Astrocyte (in vitro differentiated cells and primary cell): ENCODE data around the gene OASL. TPM values are rescaled to one million over a fixed set of nuclear protein-coding genes. Genes with fewer than 3 reads are reported as not detected.

ENCODE experiments used
- DNase-seq: peaks from one replicate; pipeline ENCODE4 v3.0.0-alpha.2; 2010; ENCODE audit warnings: low read depth
- FAIRE-seq: peaks from 2 replicates; lab custom pipeline; 2011; peaks lifted over from hg19 to GRCh38; lab: Jason Lieb, UNC
- H2AFZ ChIP-seq: 2 replicates; pipeline ENCODE4 v1.6.0; 2012; ENCODE audit warnings: low read depth, low read length, inconsistent platforms
- H3K27ac ChIP-seq: 2 replicates; pipeline ENCODE4 v1.5.1; 2011; ENCODE audit warnings: low read depth, low read length, inconsistent platforms
- H3K27me3 ChIP-seq: 2 replicates; pipeline ENCODE4 v1.6.0; 2011; ENCODE audit warnings: low read length, inconsistent platforms; ENCODE audit not compliant: insufficient read depth
- H3K36me3 ChIP-seq: 2 replicates; pipeline ENCODE4 v1.5.1; 2011; ENCODE audit warnings: low read length, inconsistent platforms; ENCODE audit not compliant: insufficient read depth
- H3K4me1 ChIP-seq: 2 replicates; pipeline ENCODE4 v1.5.1; 2011; ENCODE audit warnings: low read length, inconsistent platforms; ENCODE audit not compliant: insufficient read depth
- H3K4me2 ChIP-seq: 2 replicates; pipeline ENCODE4 v1.6.0; 2012; ENCODE audit warnings: low read length, inconsistent platforms
- H3K4me3 ChIP-seq: 2 replicates; pipeline ENCODE4 v1.5.1; 2011; ENCODE audit warnings: low read depth, mild to moderate bottlenecking, low read length, inconsistent platforms; ENCODE audit not compliant: insufficient read depth
- H3K79me2 ChIP-seq: 2 replicates; pipeline ENCODE4 v1.6.0; 2012; ENCODE audit warnings: mild to moderate bottlenecking, low read length, inconsistent platforms; ENCODE audit not compliant: insufficient read depth
- H3K9ac ChIP-seq: 2 replicates; pipeline ENCODE4 v1.6.0; 2012; ENCODE audit warnings: mild to moderate bottlenecking, low read length, inconsistent platforms
- H3K9me3 ChIP-seq: 2 replicates; pipeline ENCODE4 v1.5.1; 2012; ENCODE audit warnings: low read depth, mild to moderate bottlenecking, low read length, inconsistent platforms; ENCODE audit not compliant: insufficient read depth
- H4K20me1 ChIP-seq: 2 replicates; pipeline ENCODE4 v1.6.0; 2012; ENCODE audit warnings: low read length, inconsistent platforms; ENCODE audit not compliant: insufficient read depth
- H3K27ac Mint-ChIP-seq: one replicate; pipeline ENCODE4 v1.8.0; 2021; ENCODE audit warnings: mild to moderate bottlenecking, mixed read lengths; ENCODE audit not compliant: unreplicated experiment
- H3K27me3 Mint-ChIP-seq: one replicate; pipeline ENCODE4 v1.8.0; 2021; ENCODE audit warnings: low read depth, mixed read lengths; ENCODE audit not compliant: unreplicated experiment
- H3K36me3 Mint-ChIP-seq: one replicate; pipeline ENCODE4 v1.8.0; 2021; ENCODE audit warnings: low read depth, mixed read lengths; ENCODE audit not compliant: unreplicated experiment
- H3K4me1 Mint-ChIP-seq: one replicate; pipeline ENCODE4 v1.8.0; 2021; ENCODE audit warnings: low read depth, mixed read lengths; ENCODE audit not compliant: unreplicated experiment
- H3K4me3 Mint-ChIP-seq: one replicate; pipeline ENCODE4 v1.8.0; 2021; ENCODE audit warnings: mild to moderate bottlenecking, moderate library complexity, mixed read lengths; ENCODE audit not compliant: unreplicated experiment
- H3K9me3 Mint-ChIP-seq: one replicate; pipeline ENCODE4 v1.8.0; 2021; ENCODE audit warnings: mild to moderate bottlenecking, mixed read lengths; ENCODE audit not compliant: unreplicated experiment
- CTCF ChIP-seq: IDR thresholded peaks from 2 replicates; pipeline ENCODE4 v1.5.1; 2011; ENCODE audit warnings: low read depth, mild to moderate bottlenecking, inconsistent platforms, low read length, moderate library complexity; ENCODE audit not compliant: insufficient read depth
- EZH2 ChIP-seq: IDR thresholded peaks from 2 replicates; pipeline ENCODE4 v1.6.1; 2012; ENCODE audit warnings: mild to moderate bottlenecking, low read length, inconsistent platforms; ENCODE audit not compliant: insufficient read depth
- total RNA-seq: library from RNA; stranded (reverse); gene quantifications from 2 replicates; pipeline ENCODE4 v1.2.1, GENCODE V29; 2021

The OASL gene
- total RNA-seq, 1 donor from 2014 or later = 0.75 TPM

- H3K4me1 Mint-ChIP-seq = no peaks in the 10 kb centered on the region
- H3K9me3 Mint-ChIP-seq = no peaks in the 10 kb centered on the region
- H3K4me3 Mint-ChIP-seq = no peak overlapping the region
- no peak overlapping the region for H3K27ac ChIP-seq
- FAIRE-seq = no peak
- TF ChIP-seq EZH2 (no peak), CTCF (no peak)
- H3K4me3 ChIP-seq = no peak overlapping the region
- H3K9ac ChIP-seq = no peak overlapping the region
- no peaks in the 10 kb centered on the region for H3K4me1 ChIP-seq
- H3K27ac Mint-ChIP-seq = no peak overlapping the region
- H3K27me3 Mint-ChIP-seq = peaks cover 10% of the 10 kb centered on the region
- H4K20me1 ChIP-seq = no peaks in the 10 kb centered on the region
- DNase-seq = no peak
- no peak overlapping the region for H3K4me2 ChIP-seq
- H2AFZ ChIP-seq = no peak overlapping the region
- no peaks in the 10 kb centered on the region for H3K36me3 ChIP-seq
- H3K36me3 Mint-ChIP-seq = no peaks in the 10 kb centered on the region
- H3K9me3 ChIP-seq = no peaks in the 10 kb centered on the region
- peaks cover 8% of the 10 kb centered on the region for H3K27me3 ChIP-seq
- H3K79me2 ChIP-seq = no peaks in the 10 kb centered on the region
Measured at GRCh38 chr12:121057794-121058193, 18.7 kb upstream of the OASL start.

DNA sequence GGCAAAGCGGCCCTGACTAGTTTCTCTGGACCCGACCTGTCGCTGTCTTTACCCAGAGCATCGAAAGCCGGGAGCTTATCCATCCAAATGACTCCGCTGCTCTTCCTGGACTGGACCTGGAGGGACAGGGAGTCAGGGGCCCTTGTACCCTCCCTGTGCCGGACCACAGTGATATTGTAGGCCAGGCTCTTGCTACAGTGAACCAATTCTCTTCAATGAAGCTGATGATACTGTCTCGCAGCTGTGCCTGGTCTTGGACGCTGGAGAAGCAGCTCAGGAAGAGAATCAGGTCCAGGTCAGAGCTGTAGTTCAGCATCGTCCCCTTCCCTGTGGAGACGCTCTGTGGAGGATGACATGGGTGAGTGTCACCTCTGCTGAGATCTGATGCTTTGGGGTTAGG lies 14.7 kb upstream of the OASL start:
- TF ChIP-seq EZH2 = no peak
- no peak for TF ChIP-seq CTCF
- H3K4me3 Mint-ChIP-seq = no peak overlapping the region

GRCh38 chr12:121050725-121051124 lies 11.7 kb upstream of the OASL start:
- no peak overlapping the region for H3K27ac ChIP-seq
- peaks cover 3% of the 10 kb centered on the region for H3K27me3 ChIP-seq
- Mint-ChIP-seq H3K36me3 (peaks cover 1% of the 10 kb centered on the region), H3K4me3 (no peak overlapping the region), H3K27me3 (peaks cover 25% of the 10 kb centered on the region), H3K27ac (no peak overlapping the region), H3K4me1 (no peaks in the 10 kb centered on the region), H3K9me3 (no peaks in the 10 kb centered on the region)
- no peak overlapping the region for H3K4me2 ChIP-seq
- H4K20me1 ChIP-seq = no peaks in the 10 kb centered on the region
- H3K9me3 ChIP-seq = no peaks in the 10 kb centered on the region
- H2AFZ ChIP-seq = no peak overlapping the region
- H3K4me1 ChIP-seq = no peaks in the 10 kb centered on the region
- TF ChIP-seq CTCF (no peak), EZH2 (no peak)
- no peaks in the 10 kb centered on the region for H3K79me2 ChIP-seq
- FAIRE-seq (no peak), DNase-seq (no peak)
- no peak overlapping the region for H3K9ac ChIP-seq
- no peak overlapping the region for H3K4me3 ChIP-seq
- H3K36me3 ChIP-seq = no peaks in the 10 kb centered on the region

More for the DNA sequence above, 14.7 kb upstream of the OASL start:
- Mint-ChIP-seq H3K9me3 (no peaks in the 10 kb centered on the region), H3K27ac (no peak overlapping the region), H3K4me1 (no peaks in the 10 kb centered on the region), H3K27me3 (peaks cover 25% of the 10 kb centered on the region), H3K36me3 (peaks cover 1% of the 10 kb centered on the region)
- Histone ChIP-seq H4K20me1 (no peaks in the 10 kb centered on the region), H3K4me2 (no peak overlapping the region), H3K4me1 (no peaks in the 10 kb centered on the region), H3K27ac (no peak overlapping the region), H3K9ac (no peak overlapping the region), H3K79me2 (no peaks in the 10 kb centered on the region), H3K36me3 (no peaks in the 10 kb centered on the region), H3K4me3 (no peak overlapping the region), H3K27me3 (peaks cover 5% of the 10 kb centered on the region), H3K9me3 (no peaks in the 10 kb centered on the region), H2AFZ (no peak overlapping the region)
- DNase-seq = no peak
- FAIRE-seq = no peak
